Activated CD8-positive, alpha-beta memory T cell treated with anti-CD3 and anti-CD28 coated beads, Interleukin-2, amount 50 U/mL, for 24 hours (primary cell): ENCODE measurements around the gene TBX3.

Source experiments
- DNase-seq: peaks from one replicate; pipeline ENCODE4 v3.0.0-alpha.2; 2020; ENCODE audit errors: extremely low read depth

The TBX3 gene

GRCh38 chr12:114696443-114697242 lies 12.7 kb upstream of the TBX3 start:
- no peak for DNase-seq

GRCh38 chr12:114695305-114695592 lies 11.3 kb upstream of the TBX3 start:
- no peak for DNase-seq

GRCh38 chr12:114694436-114695304 lies 10.7 kb upstream of the TBX3 start:
- no peak for DNase-seq

- no peak for DNase-seq
Measured at GRCh38 chr12:114693532-114693931, 9.6 kb upstream of the TBX3 start.

GRCh38 chr12:114693059-114693531 lies 9.1 kb upstream of the TBX3 start:
- no peak for DNase-seq

GRCh38 chr12:114692186-114693058 lies 8.4 kb upstream of the TBX3 start:
- no peak for DNase-seq

- DNase-seq, result no peak
Measured at GRCh38 chr12:114691763-114692185, 7.8 kb upstream of the TBX3 start.

GRCh38 chr12:114691196-114691595 lies 7.2 kb upstream of the TBX3 start:
- no peak for DNase-seq

GRCh38 chr12:114690267-114691135 lies 6.5 kb upstream of the TBX3 start:
- DNase-seq, result no peak

GRCh38 chr12:114689075-114689994 lies 5.4 kb upstream of the TBX3 start:
- DNase-seq, result no peak

- no peak for DNase-seq
Measured at GRCh38 chr12:114688256-114688845, 4.4 kb upstream of the TBX3 start.

- no peak for DNase-seq
Measured at GRCh38 chr12:114687802-114688201, 3.8 kb upstream of the TBX3 start.

- no peak for DNase-seq
Measured at GRCh38 chr12:114686773-114687500, 3.0 kb upstream of the TBX3 start.

- DNase-seq, result no peak
Measured at GRCh38 chr12:114686426-114686772, 2.4 kb upstream of the TBX3 start.

- DNase-seq, result no peak
Measured at GRCh38 chr12:114685869-114686268, 1.9 kb upstream of the TBX3 start.

- DNase-seq, result no peak
Measured at GRCh38 chr12:114685320-114685781, 1.4 kb upstream of the TBX3 start.

- no peak for DNase-seq
Measured at GRCh38 chr12:114684870-114685273, 897 bp upstream of the TBX3 start.

- no peak for DNase-seq
Measured at GRCh38 chr12:114683709-114684097, 272 bp downstream of the TBX3 start.
